Kidney epithelial cell (primary cell): ENCODE measurements around the gene HTR1B. TPM values are rescaled to one million over a fixed set of nuclear protein-coding genes. Genes with fewer than 3 reads are reported as not detected.

Experiments used
- DNase-seq: peaks from one replicate; pipeline ENCODE4 v3.0.0-alpha.2; 2010; ENCODE audit warnings: low read depth
- H3K27me3 ChIP-seq: 2 replicates; pipeline ENCODE4 v1.6.0; 2011; ENCODE audit warnings: low read length; ENCODE audit not compliant: control insufficient read depth, insufficient read depth
- H3K36me3 ChIP-seq: 2 replicates; pipeline ENCODE4 v1.5.1; 2011; ENCODE audit warnings: low read length; ENCODE audit not compliant: control insufficient read depth, insufficient read depth
- H3K4me3 ChIP-seq: 2 replicates; pipeline ENCODE4 v1.5.1; 2011; ENCODE audit warnings: low read depth, mild to moderate bottlenecking, control low read depth, low read length
- total RNA-seq: library from RNA; depleted of rRNA; stranded (reverse); fragments of >200 nt; gene quantifications from 2 replicates; pipeline ENCODE4 v1.2.3, GENCODE V29; 2015
- TF ChIP-seq, protein P1 (sequence below): IDR thresholded peaks from 2 replicates; pipeline ENCODE4 v1.5.1; 2011; ENCODE audit warnings: mild to moderate bottlenecking, moderate library complexity, low read length, control low read depth, inconsistent platforms; ENCODE audit not compliant: insufficient read depth, poor library complexity, severe bottlenecking

The HTR1B gene
- total RNA-seq, 1 donor from 2014 or later, result 1.5 TPM

DNA sequence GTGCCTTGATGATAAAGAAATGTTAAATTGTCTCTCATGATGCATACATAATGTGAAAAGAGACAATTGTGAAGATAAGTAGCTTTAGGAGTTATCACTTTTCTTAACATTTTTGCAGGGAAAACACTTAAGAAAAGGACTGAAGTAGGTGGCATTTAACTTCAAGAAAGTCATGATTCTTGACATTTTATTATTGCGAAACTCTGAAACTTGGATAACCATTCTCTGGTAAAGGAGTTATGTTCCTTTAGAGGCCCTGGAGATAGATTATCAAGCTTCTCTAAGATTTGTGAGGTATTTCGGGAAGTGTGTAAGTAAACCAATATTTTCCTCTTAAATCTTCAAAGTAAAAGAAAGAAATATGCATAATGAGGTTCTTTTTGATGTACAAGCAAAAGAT lies 38.5 kb downstream of the HTR1B start:
- Histone ChIP-seq H3K36me3 (no peaks in the 10 kb centered on the region), H3K4me3 (no peak overlapping the region), H3K27me3 (no peaks in the 10 kb centered on the region)
- TF ChIP-seq, protein P1, sequence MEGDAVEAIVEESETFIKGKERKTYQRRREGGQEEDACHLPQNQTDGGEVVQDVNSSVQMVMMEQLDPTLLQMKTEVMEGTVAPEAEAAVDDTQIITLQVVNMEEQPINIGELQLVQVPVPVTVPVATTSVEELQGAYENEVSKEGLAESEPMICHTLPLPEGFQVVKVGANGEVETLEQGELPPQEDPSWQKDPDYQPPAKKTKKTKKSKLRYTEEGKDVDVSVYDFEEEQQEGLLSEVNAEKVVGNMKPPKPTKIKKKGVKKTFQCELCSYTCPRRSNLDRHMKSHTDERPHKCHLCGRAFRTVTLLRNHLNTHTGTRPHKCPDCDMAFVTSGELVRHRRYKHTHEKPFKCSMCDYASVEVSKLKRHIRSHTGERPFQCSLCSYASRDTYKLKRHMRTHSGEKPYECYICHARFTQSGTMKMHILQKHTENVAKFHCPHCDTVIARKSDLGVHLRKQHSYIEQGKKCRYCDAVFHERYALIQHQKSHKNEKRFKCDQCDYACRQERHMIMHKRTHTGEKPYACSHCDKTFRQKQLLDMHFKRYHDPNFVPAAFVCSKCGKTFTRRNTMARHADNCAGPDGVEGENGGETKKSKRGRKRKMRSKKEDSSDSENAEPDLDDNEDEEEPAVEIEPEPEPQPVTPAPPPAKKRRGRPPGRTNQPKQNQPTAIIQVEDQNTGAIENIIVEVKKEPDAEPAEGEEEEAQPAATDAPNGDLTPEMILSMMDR, result no peak
- no peak for DNase-seq

DNA sequence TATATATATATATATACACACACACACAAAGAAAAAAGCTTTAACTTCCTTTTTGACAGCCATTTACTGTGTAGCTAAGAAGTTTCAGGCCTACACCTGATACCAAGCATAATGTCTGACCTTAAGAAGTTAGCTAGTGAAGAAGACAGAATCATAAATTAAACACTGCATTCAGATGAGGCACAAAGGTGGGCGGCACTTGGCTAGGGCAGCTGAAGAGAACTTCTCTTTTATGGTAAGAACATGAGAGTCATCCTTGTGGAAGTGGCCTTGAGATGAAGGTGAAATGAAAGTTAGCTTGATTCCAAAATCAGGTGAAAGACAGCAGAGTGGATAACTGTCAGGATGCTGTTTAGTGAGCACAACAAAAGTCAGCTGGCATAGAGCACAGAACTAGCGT lies 46.5 kb downstream of the HTR1B start:
- Histone ChIP-seq H3K4me3 (no peak overlapping the region), H3K27me3 (no peaks in the 10 kb centered on the region), H3K36me3 (no peaks in the 10 kb centered on the region)
- TF ChIP-seq, protein P1, result no peak
- no peak for DNase-seq

DNA sequence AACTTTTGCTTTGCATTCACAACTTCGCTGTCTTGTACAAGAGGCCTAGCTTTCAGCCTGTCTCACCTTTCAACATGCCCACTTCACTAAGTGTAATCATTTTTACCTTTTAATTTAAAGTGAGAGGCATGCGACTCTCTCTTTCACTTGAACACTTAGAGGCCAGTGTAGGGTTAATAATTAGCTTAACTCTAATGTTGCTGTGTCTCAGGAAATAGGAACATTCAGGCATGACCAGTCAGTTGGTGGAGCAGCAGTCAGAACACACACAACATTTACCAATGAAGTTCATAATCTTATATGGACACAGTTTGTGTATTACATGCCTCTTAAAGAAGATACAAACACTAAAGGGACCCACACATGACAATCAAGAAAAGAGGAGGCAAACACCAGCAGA lies 47.6 kb downstream of the HTR1B start:
- no peak overlapping the region for H3K4me3 ChIP-seq
- no peaks in the 10 kb centered on the region for H3K27me3 ChIP-seq
- peak; percentile 25 for DNase-seq
- TF ChIP-seq, protein P1, result no peak
- no peaks in the 10 kb centered on the region for H3K36me3 ChIP-seq

Other genes with a start within 250 kb of the HTR1B start
- gene MEI4, start 189.5 kb upstream of the HTR1B start, total RNA-seq, result 0.21 TPM in 1 of 2 replicates, not detected in the other